Stimulated activated CD4-positive, alpha-beta T cell treated with anti-CD3 and anti-CD28 coated beads, TNF-alpha, amount 100 ng/mL, for 4 hours (primary cell): ENCODE data around the gene FGD4.

Source experiments
- DNase-seq, 3 experiments: peaks; one replicate each; pipeline ENCODE4 v3.0.0-alpha.2; 2020; ENCODE audit warnings: low read depth in 3 of 3

The FGD4 gene

GRCh38 chr12:32457251-32458025 is 58.1 kb downstream of the FGD4 start:
- DNase-seq, result no peak

- DNase-seq, result no peak
These were observed 61.3 kb downstream of the FGD4 start for GRCh38 chr12:32460638-32461037.

- no peak for DNase-seq
These were observed 63.5 kb downstream of the FGD4 start for GRCh38 chr12:32462908-32463307.

GRCh38 chr12:32466187-32466586 is 66.8 kb downstream of the FGD4 start:
- no peak for DNase-seq

- DNase-seq, result no peak
These were observed 67.8 kb downstream of the FGD4 start for GRCh38 chr12:32466986-32467711.

GRCh38 chr12:32467959-32468863 is 68.9 kb downstream of the FGD4 start:
- DNase-seq, result no peak

- DNase-seq, result no peak
These were observed 71.6 kb downstream of the FGD4 start for GRCh38 chr12:32470936-32471470.

- DNase-seq, result no peak
These were observed 72.2 kb downstream of the FGD4 start for GRCh38 chr12:32471591-32472001.

- DNase-seq, result no peak
These were observed 76.4 kb downstream of the FGD4 start for GRCh38 chr12:32475724-32476123.

GRCh38 chr12:32476446-32476845 is 77.1 kb downstream of the FGD4 start:
- DNase-seq, result no peak

GRCh38 chr12:32477714-32478113 is 78.4 kb downstream of the FGD4 start:
- no peak for DNase-seq

GRCh38 chr12:32478166-32478565 is 78.8 kb downstream of the FGD4 start:
- DNase-seq, result no peak

GRCh38 chr12:32478858-32479725 is 79.7 kb downstream of the FGD4 start:
- no peak for DNase-seq

- DNase-seq, result no peak
These were observed 82.9 kb downstream of the FGD4 start for GRCh38 chr12:32482226-32482625.

- no peak for DNase-seq
These were observed 84.1 kb downstream of the FGD4 start for GRCh38 chr12:32483499-32483898.

- DNase-seq, result no peak
These were observed 84.6 kb downstream of the FGD4 start for GRCh38 chr12:32483993-32484392.

GRCh38 chr12:32486158-32486557 is 86.8 kb downstream of the FGD4 start:
- no peak for DNase-seq

GRCh38 chr12:32488132-32488531 is 88.8 kb downstream of the FGD4 start:
- no peak for DNase-seq

GRCh38 chr12:32489070-32489469 is 89.7 kb downstream of the FGD4 start:
- no peak for DNase-seq

- no peak for DNase-seq
These were observed 91.4 kb downstream of the FGD4 start for GRCh38 chr12:32490801-32491200.

- no peak for DNase-seq
These were observed 93.9 kb downstream of the FGD4 start for GRCh38 chr12:32493282-32493681.
